HFFc6 (cell line): Measurements from ENCODE around the gene L3MBTL1. TPM values are rescaled to one million over a fixed set of nuclear protein-coding genes. Genes with fewer than 3 reads are reported as not detected.

Source experiments
- DNase-seq: peaks from one replicate; pipeline ENCODE4 v3.0.0-alpha.2; 2018
- H3K27ac Mint-ChIP-seq: 2 replicates; pipeline ENCODE4 v1.8.0; 2020; ENCODE audit warnings: mild to moderate bottlenecking, mixed read lengths
- H3K27me3 Mint-ChIP-seq: 2 replicates; pipeline ENCODE4 v1.8.0; 2021; ENCODE audit warnings: mild to moderate bottlenecking, moderate library complexity, mixed read lengths; ENCODE audit not compliant: insufficient read depth
- H3K36me3 Mint-ChIP-seq: 2 replicates; pipeline ENCODE4 v1.8.0; 2021; ENCODE audit warnings: low read depth, mixed read lengths
- H3K4me1 Mint-ChIP-seq: 2 replicates; pipeline ENCODE4 v1.8.0; 2020; ENCODE audit warnings: low read depth, mixed read lengths
- H3K4me3 Mint-ChIP-seq: 2 replicates; pipeline ENCODE4 v1.8.0; 2020; ENCODE audit warnings: mild to moderate bottlenecking, moderate library complexity, mixed read lengths
- H3K9me3 Mint-ChIP-seq: 2 replicates; pipeline ENCODE4 v1.8.0; 2020; ENCODE audit warnings: mild to moderate bottlenecking, mixed read lengths
- CTCF ChIP-seq: fragments of 200-600 bp; sonication (generic); IDR thresholded peaks from 2 replicates; pipeline ENCODE4 v1.5.0; 2021; ENCODE audit warnings: antibody characterized with exemption, mild to moderate bottlenecking
- total RNA-seq, 6 experiments: library from RNA; stranded (reverse); fragmentation: NEBNext Ultra II Directional; extraction: Animal tissue kit (Norgen Biotek cat#: 25700); gene quantifications; 2 replicates in 1 of 6; 3 replicates in 5 of 6; pipeline ENCODE4 v1.2.3, GENCODE V29; 2021

L3MBTL1 gene
- total RNA-seq, 6 experiments from 2014 or later: 1.8 to 2.9 (median 2.3) TPM

- TF ChIP-seq CTCF: no peak
- no peak for DNase-seq
- H3K9me3 Mint-ChIP-seq: no peaks in the 10 kb centered on the region
- H3K27me3 Mint-ChIP-seq: peaks cover 22% of the 10 kb centered on the region
- H3K4me3 Mint-ChIP-seq: no peak overlapping the region
- no peak overlapping the region for H3K27ac Mint-ChIP-seq
- H3K36me3 Mint-ChIP-seq: peaks cover 15% of the 10 kb centered on the region
- H3K4me1 Mint-ChIP-seq: peaks cover 39% of the 10 kb centered on the region
Measured at GRCh38 chr20:43539975-43540672, 32.6 kb downstream of the L3MBTL1 start.

GRCh38 chr20:43540673-43541060 lies 33.2 kb downstream of the L3MBTL1 start:
- H3K36me3 Mint-ChIP-seq: peaks cover 15% of the 10 kb centered on the region
- H3K27me3 Mint-ChIP-seq: peaks cover 25% of the 10 kb centered on the region
- TF ChIP-seq CTCF: no peak
- H3K9me3 Mint-ChIP-seq: no peaks in the 10 kb centered on the region
- DNase-seq: no peak
- peaks cover 39% of the 10 kb centered on the region for H3K4me1 Mint-ChIP-seq
- no peak overlapping the region for H3K4me3 Mint-ChIP-seq
- 0 out of 2 replicates have a peak overlapping the region, but pooled peaks have one; percentile 3 for H3K27ac Mint-ChIP-seq

- no peak for TF ChIP-seq CTCF
- Mint-ChIP-seq H3K36me3 (peaks cover 15% of the 10 kb centered on the region), H3K27ac (0 out of 2 replicates have a peak overlapping the region, but pooled peaks have one; percentile 3), H3K4me1 (peaks cover 39% of the 10 kb centered on the region), H3K9me3 (no peaks in the 10 kb centered on the region), H3K4me3 (no peak overlapping the region), H3K27me3 (peaks cover 23% of the 10 kb centered on the region)
- peak; percentile 82 for DNase-seq
Measured at GRCh38 chr20:43541214-43541613, 33.7 kb downstream of the L3MBTL1 start.

GRCh38 chr20:43542161-43542560 lies 34.7 kb downstream of the L3MBTL1 start:
- peaks cover 16% of the 10 kb centered on the region for H3K36me3 Mint-ChIP-seq
- H3K4me3 Mint-ChIP-seq: no peak overlapping the region
- peaks cover 23% of the 10 kb centered on the region for H3K27me3 Mint-ChIP-seq
- peaks cover 1% of the 10 kb centered on the region for H3K9me3 Mint-ChIP-seq
- TF ChIP-seq CTCF: no peak
- H3K27ac Mint-ChIP-seq: no peak overlapping the region
- no peak for DNase-seq
- peaks cover 31% of the 10 kb centered on the region for H3K4me1 Mint-ChIP-seq

GRCh38 chr20:43542674-43543073 lies 35.2 kb downstream of the L3MBTL1 start:
- Mint-ChIP-seq H3K27me3 (peaks cover 23% of the 10 kb centered on the region), H3K27ac (no peak overlapping the region), H3K36me3 (peaks cover 21% of the 10 kb centered on the region), H3K4me3 (no peak overlapping the region), H3K9me3 (peaks cover 7% of the 10 kb centered on the region), H3K4me1 (peaks cover 29% of the 10 kb centered on the region)
- no peak for DNase-seq
- TF ChIP-seq CTCF: no peak
